VCaP (cell line): ENCODE measurements around the gene COPG2.

Experiments used
- H3K27ac ChIP-seq: fragments of 450-650 bp; 2 replicates; pipeline ENCODE4 v1.5.1; 2017
- CTCF ChIP-seq: fragments of 450-650 bp; conservative IDR thresholded peaks from 2 replicates; pipeline ENCODE4 v1.5.1; 2017; ENCODE audit warnings: mild to moderate bottlenecking, moderate library complexity

COPG2 gene

GRCh38 chr7:130672146-130672545 lies 3.6 kb upstream of the COPG2 start:
- no peak for TF ChIP-seq CTCF
- no peak overlapping the region for H3K27ac ChIP-seq

- no peak for TF ChIP-seq CTCF
- H3K27ac ChIP-seq: peak overlapping the region; percentile 71
These were observed 645 bp upstream of the COPG2 start for GRCh38 chr7:130669085-130669700.

GRCh38 chr7:130667593-130668257 lies 823 bp downstream of the COPG2 start:
- peak overlapping the region; percentile 71 for H3K27ac ChIP-seq
- no peak for TF ChIP-seq CTCF

GRCh38 chr7:130662426-130662825 lies 6.1 kb downstream of the COPG2 start:
- no peak for TF ChIP-seq CTCF
- H3K27ac ChIP-seq: no peak overlapping the region

- no peak for TF ChIP-seq CTCF
- H3K27ac ChIP-seq: no peak overlapping the region
These were observed 13.3 kb downstream of the COPG2 start for GRCh38 chr7:130655286-130655685.

GRCh38 chr7:130654850-130655249 lies 13.7 kb downstream of the COPG2 start:
- TF ChIP-seq CTCF: no peak
- no peak overlapping the region for H3K27ac ChIP-seq

- TF ChIP-seq CTCF: no peak
These were observed 17.9 kb downstream of the COPG2 start for GRCh38 chr7:130650611-130651120.

More at GRCh38 chr7:130650611-130651120, 17.9 kb downstream of the COPG2 start:
- H3K27ac ChIP-seq: no peak overlapping the region
